Measurements from ENCODE around the gene TNFRSF4.

The TNFRSF4 gene

DNA sequence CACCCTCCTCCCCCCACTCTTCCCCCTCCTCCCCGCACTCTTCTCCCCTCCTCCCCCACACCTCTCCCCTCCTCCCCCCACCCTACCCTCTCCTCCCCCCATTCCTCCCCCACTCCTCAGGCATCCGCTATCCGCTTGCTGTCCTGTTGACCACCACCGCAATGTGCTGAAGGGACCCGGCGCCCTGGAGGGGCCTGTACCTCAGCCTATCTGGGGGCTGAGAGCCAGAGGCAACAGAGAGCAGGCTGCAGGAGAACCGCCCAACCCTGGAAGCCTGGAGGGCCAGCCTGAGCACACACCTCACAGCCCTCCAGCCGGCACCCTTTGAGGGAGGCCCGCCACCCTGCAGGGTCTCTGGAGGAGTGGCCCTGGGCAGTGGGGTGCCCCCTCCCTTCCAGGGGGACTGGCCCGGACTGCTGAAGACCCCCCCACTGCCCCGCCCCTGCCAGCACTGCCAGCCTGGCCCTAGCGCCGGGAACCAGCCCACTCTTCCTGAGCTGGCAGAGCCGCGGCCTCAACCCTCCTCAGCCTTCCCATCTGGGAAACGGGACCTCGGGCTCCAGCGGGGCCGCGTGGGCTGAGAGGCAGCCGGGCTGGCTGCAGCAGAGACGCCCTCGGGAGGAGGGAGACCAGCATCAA, 31.3 kb upstream of the TNFRSF4 start:
- FAIRE-seq, result no peak

DNA sequence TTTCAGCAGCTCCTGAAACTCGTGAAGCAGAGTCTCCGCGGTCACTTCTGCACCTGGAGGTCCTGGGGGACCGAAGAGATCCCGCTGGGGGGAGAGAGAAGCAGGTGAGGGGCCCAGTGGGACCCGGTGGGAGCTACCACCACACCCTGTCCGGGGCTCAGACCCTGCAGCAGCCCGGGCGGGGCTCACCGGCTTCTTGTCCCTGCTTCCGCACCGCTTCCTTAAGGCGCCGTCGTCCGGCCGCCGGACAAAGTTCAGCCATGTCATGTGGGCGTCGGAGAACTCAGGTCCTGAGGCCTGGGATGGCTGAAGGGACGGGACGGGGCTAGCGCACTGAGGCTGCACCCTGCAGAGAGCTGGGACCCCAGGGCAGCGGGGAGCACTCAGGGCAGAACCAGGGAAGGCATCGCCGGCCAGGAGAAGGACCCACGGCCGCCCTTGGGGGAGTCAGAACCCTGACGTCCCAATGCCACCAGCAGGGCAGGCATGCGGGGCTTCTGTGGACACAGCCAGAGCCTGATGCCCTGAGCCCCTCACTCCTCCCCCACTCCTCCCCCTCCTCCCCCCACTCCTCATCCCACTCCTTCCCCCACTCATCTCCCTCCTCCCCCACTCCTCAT, 30.3 kb upstream of the TNFRSF4 start:
- FAIRE-seq, result no peak

DNA sequence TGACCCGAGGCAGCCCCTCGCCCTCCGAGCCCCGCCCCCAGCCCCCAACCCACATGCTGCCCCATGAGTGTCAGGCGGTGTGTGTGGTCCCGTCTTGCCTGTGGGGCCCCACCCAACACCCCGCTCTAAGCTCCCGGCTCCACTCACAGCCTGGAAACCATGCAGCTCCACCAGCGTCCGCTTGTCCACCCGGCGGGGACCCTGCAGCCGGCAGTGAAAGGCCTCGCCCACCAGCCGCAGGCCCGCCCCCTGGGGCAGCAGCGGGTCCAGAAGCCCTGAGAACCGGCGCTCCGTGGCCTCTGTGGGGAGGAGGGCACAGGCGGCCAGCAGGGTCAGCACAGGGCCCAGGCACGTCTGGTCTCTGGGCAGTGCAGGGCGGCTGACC, 29.8 kb upstream of the TNFRSF4 start:
- no peak for FAIRE-seq

DNA sequence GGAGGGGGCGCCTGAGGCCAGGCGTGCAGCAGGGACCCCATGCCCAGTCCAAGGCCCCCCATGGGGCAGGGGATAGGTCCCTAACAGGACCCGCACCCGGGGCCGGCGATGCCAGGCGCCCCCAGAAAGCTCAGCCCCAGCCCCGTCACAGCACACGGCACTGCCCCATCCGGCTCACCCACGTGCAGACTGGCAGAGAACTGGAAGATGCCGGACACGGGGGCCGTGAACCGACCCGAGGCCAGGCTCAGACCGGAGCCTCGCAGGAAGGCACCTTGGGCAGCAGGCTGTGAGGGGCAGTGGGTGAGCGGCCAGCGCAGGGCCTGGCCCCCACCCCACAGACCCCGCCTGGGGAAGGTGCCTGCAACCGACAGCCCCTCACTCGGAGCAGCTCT, 29.3 kb upstream of the TNFRSF4 start:
- FAIRE-seq, result no peak

DNA sequence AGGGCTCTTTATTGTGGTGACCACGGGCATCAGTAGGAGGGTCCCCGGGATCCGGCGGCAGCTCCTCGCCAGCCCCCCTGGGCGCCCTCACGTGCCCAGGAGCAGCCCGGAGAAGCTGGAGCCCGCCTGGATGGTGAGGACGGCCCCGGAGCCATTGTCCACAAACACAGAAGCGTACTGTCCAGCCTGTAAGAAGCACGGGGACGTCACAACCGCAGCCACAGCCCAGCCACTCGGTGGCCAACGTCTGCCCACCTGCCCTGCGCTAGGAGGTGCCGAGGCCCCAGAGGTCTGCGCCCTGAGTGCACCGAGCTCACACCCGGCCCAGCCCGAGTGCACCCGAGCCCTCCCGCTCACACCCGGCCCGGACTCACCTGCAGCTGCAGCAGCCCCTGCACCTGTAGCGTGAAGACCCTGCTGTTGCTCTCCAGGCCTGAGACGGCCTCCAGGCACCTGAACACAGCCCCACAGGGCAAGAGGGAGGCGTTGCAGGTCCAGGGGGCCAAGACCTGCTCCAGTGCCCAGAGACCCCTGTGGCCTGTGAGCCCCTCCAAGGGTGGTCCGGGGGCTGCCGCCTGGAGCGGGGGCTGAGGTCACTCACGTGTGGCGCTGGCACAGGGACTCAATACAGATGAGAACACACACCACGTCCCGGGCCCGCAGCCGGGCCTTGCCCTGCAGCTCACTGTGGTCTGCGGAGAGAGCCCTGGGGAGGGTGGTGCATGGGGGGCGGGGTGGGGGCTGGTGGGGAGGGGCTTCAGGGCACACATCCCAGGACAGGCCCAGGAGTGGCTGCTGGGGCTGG, 28.7 kb upstream of the TNFRSF4 start:
- no peak for FAIRE-seq

DNA sequence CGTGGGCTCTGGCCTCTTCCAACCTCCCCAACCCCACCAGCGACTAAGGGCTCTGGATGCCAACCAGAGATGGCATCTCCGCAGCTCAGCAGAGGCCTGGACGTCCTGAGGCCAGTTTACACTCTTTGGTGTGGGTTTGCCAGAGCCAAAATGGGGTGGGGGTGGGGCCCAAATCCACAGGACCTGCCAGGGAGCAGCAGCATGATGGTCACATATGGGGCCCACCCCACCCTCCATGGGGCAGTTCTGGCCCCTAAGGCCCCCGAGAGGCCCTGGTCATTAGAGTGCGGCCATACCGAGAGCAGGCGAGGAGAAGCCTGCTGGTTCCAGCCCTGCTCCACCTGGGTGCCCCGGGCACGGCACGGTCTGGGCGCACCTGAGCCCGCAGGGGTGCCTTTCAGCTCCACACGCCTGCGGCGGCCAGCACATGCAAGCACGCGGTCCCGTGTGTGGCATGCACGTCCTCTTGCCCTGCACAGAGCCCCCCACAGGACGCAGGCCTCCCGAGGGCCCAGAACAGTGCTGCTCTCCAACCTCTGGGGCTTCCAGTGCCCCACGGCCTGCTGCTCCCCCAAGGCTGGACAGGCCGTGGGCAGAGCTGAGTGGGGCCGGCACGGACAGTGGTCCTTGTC, 27.8 kb upstream of the TNFRSF4 start:
- no peak for FAIRE-seq

DNA sequence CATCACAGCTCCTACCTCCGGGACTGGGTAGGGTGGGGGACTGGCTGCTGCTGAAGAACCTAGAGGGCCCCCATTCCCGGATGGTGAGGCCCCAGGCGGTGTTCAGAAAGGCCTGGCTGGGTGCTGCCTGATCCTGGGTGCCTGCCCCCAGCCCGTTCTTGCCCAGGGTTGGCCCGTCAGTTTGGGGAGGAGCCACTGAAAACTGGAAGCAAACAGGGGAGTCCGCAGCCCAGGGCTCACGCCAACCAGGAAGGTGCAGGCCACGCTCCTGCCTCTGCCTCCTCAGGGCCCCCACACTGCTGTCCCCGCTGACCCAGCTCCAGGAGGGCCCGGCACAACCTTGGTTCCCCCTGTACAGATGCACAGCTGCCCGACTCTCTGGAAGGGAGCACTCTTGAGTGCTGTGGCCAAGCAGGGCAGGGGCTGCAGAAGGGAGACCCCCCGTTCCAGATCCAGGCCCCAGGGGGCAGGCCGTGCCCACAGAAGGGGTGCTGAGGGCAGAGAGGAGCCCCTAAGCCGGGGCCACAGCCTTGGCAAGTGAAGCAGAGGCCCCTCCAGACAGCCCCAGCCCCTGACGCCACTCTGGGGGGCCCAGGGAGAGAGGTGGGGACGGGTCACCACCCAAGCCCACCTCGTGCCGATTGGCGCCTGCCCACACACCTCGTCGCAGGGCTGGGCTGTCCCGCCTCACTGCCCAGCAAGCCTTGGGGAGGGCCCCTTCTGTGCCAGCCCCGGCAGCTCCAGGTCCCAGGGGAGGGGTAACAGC, 27.1 kb upstream of the TNFRSF4 start:
- FAIRE-seq, result no peak

DNA sequence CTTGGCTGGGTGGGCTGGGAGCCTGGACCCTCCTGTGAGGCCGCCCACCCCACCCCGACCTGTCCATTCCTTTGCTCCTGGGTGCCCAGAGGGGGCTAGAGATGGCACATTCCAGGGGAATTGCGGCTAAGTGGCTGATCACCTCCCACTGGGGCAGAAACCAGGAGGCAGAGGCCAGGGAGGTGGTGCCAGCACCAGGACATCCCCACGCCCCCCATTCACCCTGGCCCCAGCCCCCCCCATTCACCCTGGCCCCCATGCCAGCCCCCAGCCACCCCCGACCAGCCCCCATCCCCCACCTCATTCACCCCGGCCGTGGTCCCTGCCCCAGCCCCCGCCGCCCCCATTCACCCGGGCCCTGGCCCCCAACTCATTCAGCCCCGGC, 26.4 kb upstream of the TNFRSF4 start:
- no peak for FAIRE-seq

DNA sequence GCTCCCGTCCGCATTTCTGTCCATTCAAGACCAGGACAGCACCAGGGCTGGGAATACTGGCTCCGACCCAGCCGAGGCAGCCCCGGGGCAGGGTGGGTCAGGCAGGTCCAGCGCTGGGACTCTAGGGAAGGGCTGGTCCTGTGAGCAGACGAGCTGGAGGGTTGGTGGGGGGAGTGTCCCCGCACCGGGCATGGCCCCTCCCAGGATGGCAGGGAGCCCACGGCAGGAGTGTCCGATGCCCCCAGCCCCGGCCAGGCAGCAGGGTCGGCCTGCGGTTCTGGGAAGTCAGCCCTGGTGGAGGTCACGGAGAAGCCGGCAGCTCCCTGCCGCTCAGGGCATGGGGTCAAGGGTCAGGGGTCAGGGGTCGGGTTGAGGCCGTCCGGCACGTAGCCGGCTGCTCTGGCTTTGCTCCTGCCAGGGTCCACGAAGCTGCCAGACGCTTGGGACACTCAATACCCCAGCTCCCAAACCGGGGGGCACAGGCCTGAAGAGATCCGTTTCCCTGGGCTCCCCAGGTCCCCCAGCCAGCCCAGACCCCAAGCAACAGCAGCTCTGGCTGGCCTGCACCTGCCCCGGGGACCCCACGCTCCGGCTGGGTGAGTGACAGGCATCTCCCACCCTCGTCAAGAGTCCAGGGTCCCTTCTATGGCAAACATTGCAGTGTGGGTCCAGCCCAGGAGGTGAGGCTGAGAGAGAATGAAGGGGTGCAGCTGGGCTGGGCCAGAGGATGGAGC, 25.8 kb upstream of the TNFRSF4 start:
- FAIRE-seq, result no peak

DNA sequence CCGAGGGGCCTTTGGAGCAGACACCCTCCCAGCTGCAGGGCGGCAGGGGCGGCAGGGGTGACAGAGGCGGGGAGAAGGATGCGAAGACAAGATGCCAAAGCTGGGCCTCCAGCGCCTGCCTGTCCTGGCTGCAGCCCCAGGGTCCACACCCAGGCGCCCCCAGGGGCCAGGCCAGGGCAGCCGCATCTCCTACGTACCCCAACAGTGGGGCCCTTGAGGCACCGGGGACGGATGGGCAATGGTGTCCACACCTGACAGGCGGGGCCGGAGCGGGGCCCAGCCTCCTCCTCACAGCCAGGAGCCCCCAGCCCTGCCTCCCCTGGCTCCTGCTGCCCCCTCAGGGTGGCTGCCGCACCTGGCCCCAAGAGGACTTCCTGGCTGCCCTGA, 25.3 kb upstream of the TNFRSF4 start:
- no peak for FAIRE-seq

DNA sequence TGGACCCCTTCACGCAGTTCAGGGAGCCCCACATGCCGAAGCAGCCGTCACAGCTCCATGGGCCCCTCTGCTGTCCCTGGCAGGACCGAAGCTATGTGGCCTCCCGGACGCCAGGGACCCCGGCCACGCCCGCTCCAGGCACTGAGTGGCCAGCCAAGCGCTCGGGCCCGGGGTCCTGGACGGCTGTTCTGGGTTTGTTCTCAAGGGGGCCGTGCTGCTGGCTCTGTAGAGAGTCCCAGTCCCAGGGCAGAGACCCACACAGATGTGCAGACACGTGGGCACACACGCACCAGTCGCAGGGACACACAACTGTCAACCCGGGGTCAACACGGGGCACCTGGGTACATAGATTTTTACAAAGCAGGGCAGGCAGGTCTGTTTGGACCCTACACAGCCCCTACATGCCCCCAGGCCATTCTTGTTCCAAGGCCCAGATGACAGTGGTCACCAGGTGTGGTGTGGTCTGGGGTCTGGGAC, 24.8 kb upstream of the TNFRSF4 start:
- no peak for FAIRE-seq

DNA sequence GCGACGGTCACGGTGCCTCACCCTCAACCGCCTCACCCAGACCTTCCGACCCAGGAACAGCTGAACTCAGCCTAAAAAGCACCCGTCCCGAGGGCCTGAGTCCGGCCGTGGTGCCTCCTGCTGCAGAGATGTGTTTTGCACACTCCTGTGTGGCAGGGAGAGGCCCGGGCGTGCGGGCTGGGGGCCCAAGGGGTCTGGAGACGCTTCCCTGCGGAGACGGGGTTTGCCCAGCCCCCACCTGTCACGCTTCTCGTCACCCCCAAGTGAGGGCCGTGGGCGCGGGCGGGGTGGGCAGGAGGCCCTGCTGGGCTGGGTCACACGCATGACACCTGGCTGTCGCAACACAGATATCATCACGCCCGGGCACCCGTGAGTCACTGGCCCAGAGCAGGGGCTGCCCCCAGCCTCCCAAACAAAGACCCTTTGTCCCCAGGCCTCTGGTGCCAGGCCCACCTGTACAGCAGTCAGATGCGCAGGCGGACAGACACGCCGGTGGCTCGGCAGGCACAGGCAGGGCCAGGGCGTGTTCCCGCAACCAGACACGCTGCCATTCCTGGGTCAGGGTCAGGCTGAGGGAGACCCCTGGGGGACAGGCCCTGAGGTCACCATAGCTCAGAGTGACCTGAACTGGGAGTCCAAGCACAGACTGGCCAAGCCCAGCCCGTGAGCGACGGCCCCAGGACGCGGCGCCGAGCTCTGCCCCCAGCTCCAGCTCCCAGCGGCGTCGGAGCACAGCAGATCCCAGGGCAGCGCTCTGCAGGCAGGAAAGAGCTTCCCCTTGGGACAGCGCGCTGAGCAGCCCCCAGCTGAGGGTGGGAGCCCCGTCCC, 24.1 kb upstream of the TNFRSF4 start:
- FAIRE-seq, result no peak

DNA sequence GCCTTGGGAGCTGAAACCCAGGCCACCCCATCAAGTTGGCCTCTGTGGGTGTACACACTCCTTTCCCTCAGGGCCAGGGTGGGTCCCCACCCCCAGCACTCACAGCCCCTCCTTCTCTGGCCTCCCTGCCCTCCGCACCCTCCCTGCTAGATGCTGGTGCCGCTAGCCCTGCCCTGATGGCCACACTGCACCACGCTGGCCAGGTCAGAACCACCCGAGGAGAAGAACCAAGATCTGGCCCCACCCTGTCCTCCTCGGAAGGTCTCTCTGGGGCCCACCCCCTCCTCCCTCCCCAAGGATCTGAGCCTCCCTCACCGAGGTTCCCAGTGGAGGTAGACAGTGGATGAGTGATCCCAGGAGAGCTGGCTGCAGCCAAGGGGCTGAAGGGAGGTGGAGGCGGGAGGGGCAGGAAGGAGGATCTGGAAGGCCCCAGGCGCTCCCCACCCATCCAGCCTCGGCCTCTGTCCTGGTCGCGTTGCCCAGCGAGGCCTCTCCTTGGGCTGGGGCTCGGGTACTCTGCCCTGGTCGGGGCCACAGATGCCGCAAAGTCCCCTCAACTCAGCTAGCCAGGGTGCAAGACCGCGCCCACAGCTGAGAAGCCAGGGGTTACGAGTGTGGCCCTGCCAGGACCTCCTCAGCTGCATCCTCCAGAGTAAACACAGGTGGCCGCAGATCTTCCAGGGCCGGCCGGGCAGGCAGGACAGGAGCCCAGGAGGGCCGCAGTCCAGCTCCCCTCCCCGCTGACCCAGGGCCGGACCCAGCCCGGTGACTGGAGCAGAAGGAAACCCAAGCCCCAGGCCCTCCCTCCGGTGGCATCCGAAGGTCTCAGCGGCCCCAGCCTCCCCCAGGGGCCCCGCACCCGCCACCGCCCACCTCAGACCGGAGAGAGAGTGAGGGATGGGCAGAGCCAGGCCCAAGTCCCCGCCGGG, 23.3 kb upstream of the TNFRSF4 start:
- FAIRE-seq, result no peak

DNA sequence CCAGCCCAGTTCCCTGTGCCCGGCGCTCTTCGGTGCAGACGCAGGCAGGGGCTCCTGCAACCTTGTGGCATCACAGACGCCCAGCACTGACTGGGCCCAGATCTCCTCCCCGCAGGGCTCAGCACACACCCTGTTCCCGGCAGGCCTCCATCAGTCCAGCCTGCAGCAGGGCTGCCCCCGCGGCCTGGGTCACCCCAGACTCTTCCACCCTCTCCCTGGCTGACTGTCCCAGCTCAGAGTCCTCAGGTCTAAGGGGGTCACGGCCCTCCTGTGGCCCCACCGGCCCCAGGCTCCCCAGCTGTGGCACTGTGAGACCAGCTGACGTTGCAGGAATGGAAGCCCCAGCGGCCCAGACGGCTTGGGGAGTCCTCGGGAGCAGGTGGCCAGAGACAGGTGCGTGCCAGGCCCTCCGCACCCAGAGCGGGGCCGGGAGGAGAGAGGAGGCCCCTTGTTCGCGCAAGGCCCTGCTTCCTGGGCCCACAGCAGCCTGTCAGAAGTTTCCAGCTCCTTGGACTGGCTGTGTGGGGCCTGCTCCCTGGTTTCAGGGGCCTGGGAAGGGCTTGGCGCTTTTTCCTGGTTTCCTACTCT, 22.3 kb upstream of the TNFRSF4 start:
- FAIRE-seq, result no peak

DNA sequence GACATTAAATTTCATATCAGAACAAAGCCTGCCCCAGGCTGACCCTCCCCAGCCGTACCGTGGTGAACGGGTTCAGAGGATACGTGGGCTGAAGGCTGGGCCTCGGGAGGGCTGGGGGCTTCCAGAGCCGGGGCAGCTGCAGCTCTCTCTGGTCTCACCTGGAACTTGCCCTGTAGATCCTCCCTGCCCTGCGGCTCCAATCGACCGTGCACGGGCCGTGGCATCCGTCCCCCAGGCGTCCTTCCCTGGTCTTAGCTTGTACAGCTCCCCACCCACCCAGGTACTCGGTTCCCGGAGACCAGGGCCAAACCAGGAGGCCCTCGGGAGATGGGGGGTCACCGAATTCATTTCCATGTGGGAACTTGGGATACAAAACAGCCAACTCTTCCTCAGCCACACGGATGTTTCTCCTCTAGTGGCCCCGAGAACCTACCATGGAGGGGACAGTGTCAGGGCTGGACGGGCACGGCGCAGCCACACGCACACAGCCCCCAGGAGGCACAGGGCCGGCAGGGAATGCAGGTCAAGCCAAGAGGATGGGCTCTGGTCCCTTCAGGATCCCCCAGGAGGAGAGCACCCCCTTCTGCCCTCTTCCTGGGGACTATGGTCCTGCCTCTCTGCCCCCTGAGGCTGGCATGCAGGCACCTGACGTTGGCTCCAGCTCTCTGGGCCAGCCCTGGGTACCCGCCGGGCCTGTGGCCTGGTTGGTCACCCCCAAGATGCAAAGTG, 21.2 kb upstream of the TNFRSF4 start:
- no peak for FAIRE-seq

DNA sequence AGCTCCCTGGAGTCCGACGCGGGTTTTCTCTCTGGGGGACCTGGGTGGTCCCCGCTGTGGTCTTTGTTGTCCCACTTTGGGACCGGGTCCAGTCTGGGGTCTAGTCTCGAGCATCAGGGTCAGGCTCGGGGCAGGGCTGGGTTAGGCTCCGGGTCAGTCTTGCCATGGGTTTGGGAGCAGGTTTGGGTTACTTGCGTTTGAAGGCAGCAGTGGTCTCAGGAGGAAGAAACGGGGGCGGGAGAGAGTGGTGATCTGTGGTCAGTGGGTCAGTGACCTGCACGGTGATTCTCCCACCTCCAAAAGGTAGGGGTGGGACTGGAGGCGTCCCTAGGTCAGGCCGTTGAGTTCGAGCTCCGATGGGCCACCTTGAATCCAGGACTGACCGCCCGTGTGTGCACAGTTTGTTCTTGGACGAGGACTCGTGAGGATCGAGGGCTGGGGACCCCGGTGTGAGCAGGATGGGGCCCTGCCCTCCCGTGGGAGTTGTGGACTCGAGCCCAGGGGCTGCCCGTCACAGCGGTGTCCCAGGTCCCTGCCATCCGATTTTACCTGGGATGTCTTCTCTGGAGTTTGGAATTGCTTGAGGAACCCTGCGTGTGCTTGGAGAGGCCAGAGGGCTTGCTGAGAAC, 20.3 kb upstream of the TNFRSF4 start:
- no peak for FAIRE-seq

DNA sequence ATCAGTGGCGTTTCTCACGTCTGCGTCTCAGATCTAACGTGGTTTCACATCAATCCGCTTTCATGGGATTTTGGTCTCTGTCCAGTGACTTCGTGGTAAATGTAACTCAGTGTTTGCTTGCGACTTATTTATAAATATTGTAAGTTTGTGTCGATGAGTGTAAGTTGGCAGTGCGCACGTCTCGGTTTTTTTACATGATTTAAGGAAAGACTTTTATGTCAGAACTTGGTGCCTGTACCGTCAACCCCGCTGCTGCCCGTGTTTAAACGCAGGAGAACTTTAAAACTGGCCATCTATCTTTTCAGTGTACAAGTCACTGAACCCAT, 19.6 kb upstream of the TNFRSF4 start:
- no peak for FAIRE-seq

DNA sequence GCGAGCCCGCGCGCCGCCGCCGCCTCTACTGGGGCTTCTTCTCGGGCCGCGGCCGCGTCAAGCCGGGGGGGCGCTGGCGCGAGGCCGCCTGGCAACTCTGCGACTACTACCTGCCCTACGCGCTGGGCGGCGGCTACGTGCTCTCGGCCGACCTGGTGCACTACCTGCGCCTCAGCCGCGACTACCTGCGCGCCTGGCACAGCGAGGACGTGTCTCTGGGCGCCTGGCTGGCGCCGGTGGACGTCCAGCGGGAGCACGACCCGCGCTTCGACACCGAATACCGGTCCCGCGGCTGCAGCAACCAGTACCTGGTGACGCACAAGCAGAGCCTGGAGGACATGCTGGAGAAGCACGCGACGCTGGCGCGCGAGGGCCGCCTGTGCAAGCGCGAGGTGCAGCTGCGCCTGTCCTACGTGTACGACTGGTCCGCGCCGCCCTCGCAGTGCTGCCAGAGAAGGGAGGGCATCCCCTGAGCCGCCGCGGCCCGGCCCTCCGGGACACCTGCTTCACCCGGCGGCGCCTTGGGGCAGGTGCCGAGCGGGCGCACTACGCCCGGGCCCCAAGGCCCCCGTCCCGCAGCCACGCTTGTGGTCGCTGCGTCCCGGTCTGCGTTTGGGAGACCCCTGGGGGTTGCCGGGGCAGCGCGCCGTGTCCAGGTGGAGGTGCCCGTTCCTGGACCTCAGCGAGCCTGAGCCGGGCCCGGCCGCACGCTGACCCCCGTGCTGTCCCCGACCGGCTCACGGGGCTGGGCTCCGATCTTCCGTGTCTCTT, 19.0 kb upstream of the TNFRSF4 start:
- FAIRE-seq, result no peak

Measured in A204.1 (cell line).